WERI-Rb-1 (cell line): ENCODE data around the gene MTMR1.

Experiments
- DNase-seq: peaks from one replicate; pipeline ENCODE4 v3.0.0-alpha.2; 2020
- H3K27ac ChIP-seq: fragments of 250-450 bp; sonication (Bioruptor Pico); 2 replicates; pipeline ENCODE4 v1.5.1; 2020; ENCODE audit warnings: mild to moderate bottlenecking, moderate library complexity
- H3K27me3 ChIP-seq: fragments of 250-450 bp; sonication (Bioruptor Pico); 2 replicates; pipeline ENCODE4 v1.5.1; 2021; ENCODE audit warnings: mild to moderate bottlenecking, low read depth, moderate library complexity; ENCODE audit not compliant: insufficient read depth, severe bottlenecking
- H3K36me3 ChIP-seq: fragments of 250-450 bp; sonication (Bioruptor Pico); 2 replicates; pipeline ENCODE4 v1.5.1; 2020; ENCODE audit warnings: mild to moderate bottlenecking, moderate library complexity
- H3K4me3 ChIP-seq: 2 replicates; pipeline ENCODE4 v1.5.1; 2011; ENCODE audit warnings: low read depth, mild to moderate bottlenecking, control low read depth, low read length
- H3K9me3 ChIP-seq: fragments of 250-450 bp; sonication (Bioruptor Pico); 2 replicates; pipeline ENCODE4 v1.5.1; 2021; ENCODE audit warnings: mild to moderate bottlenecking, moderate library complexity; ENCODE audit not compliant: severe bottlenecking
- TF ChIP-seq, protein P1 (sequence below): IDR thresholded peaks from 2 replicates; pipeline ENCODE4 v1.5.1; 2011; ENCODE audit warnings: low read depth, mild to moderate bottlenecking, control low read depth, inconsistent platforms, low read length

MTMR1 gene

GRCh38 chrX:150759568-150760416 is 66.6 kb downstream of the MTMR1 start:
- Histone ChIP-seq H3K27ac (no peak overlapping the region), H3K27me3 (peaks cover 12% of the 10 kb centered on the region), H3K9me3 (no peaks in the 10 kb centered on the region), H3K36me3 (peaks cover 14% of the 10 kb centered on the region), H3K4me3 (no peak overlapping the region)
- DNase-seq, result no peak
- TF ChIP-seq, protein P1, sequence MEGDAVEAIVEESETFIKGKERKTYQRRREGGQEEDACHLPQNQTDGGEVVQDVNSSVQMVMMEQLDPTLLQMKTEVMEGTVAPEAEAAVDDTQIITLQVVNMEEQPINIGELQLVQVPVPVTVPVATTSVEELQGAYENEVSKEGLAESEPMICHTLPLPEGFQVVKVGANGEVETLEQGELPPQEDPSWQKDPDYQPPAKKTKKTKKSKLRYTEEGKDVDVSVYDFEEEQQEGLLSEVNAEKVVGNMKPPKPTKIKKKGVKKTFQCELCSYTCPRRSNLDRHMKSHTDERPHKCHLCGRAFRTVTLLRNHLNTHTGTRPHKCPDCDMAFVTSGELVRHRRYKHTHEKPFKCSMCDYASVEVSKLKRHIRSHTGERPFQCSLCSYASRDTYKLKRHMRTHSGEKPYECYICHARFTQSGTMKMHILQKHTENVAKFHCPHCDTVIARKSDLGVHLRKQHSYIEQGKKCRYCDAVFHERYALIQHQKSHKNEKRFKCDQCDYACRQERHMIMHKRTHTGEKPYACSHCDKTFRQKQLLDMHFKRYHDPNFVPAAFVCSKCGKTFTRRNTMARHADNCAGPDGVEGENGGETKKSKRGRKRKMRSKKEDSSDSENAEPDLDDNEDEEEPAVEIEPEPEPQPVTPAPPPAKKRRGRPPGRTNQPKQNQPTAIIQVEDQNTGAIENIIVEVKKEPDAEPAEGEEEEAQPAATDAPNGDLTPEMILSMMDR, result no peak

DNA sequence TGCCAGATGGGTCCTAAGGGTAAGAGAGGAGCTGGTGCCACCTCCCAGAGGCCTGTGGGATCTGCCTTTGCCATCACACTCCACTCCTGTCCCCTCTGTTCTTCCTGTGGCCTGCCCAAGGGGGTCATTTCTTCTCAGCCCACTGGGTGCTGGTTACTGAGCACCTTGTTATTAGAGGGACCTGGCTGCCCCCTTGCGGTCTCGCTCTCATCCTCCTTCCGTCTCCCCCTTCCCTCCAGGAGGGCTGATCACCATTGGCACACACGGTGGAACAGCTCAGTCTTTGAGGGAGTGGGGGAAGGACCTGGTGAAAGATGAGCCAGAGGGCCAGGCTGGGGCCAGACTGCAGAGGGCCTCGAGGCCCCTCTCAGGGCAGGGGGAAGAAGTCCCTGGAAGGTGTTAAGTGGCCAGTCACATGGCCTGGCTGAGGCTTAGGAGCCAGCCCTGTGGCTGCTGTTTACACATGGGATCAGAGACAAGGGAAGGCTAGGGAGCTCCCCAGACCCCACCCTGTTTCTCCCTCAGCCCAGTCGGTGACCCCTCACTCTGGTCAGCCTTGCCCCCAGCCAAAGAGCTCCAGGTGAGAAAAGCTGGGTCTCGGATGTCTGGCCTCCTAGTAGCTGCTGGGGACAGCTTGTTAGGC is 68.1 kb downstream of the MTMR1 start:
- H3K4me3 ChIP-seq, result no peak overlapping the region
- H3K27me3 ChIP-seq, result peaks cover 16% of the 10 kb centered on the region
- H3K36me3 ChIP-seq, result peaks cover 14% of the 10 kb centered on the region
- H3K9me3 ChIP-seq, result no peaks in the 10 kb centered on the region
- no peak for DNase-seq
- H3K27ac ChIP-seq, result no peak overlapping the region
- TF ChIP-seq, protein P1, result 0 out of 2 replicates have a peak, but pooled peaks have one; percentile 12

DNA sequence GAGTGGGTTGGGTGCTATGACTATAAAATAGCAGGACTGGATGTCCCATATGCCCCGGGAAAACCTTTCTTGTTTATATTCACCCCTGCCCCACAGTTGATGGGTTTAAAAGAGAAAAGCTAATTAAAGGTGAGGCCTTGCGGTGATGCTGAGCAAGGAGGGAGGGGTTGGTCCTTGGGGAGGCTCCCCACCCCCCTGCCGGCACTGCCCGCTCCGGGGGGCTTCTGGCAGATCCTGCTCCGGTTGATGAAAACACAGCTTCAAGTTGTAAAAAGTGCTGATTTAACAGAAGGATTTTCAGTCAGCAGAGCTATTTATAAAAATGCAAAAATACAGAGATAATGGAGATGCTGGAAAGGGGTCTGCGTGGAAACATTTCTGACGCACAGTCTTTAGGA is 68.6 kb downstream of the MTMR1 start:
- TF ChIP-seq, protein P1, result no peak
- peaks cover 16% of the 10 kb centered on the region for H3K27me3 ChIP-seq
- DNase-seq, result no peak
- no peak overlapping the region for H3K27ac ChIP-seq
- H3K4me3 ChIP-seq, result no peak overlapping the region
- H3K9me3 ChIP-seq, result no peaks in the 10 kb centered on the region
- H3K36me3 ChIP-seq, result peaks cover 8% of the 10 kb centered on the region

GRCh38 chrX:150762258-150763165 is 69.3 kb downstream of the MTMR1 start:
- DNase-seq, result no peak
- Histone ChIP-seq H3K36me3 (peaks cover 5% of the 10 kb centered on the region), H3K27ac (no peak overlapping the region), H3K4me3 (no peak overlapping the region), H3K9me3 (no peaks in the 10 kb centered on the region), H3K27me3 (peaks cover 16% of the 10 kb centered on the region)
- TF ChIP-seq, protein P1, result no peak

DNA sequence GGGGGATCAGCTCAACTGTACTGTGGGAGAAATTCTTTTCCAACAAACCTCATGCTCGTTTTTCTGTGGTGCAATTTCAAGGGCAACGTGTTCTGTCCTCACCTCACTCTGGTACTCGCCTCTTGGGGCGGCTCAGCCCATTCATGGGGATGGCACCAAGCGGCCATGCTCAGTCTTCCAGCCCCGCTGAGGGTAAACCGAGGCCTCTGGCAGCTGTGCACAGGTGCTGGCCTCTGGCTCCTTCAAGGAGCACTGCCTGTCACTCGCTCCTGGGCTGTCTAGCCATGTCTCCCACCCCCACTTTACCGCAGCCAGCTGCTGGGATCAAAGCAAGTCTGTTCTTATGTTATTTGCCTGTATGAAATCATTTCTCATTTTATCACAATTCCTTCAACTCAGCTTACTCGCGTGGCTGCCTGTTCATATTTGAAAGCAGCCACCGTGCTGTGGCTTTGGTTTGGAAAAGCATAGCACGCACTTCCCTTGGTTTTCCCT is 70.2 kb downstream of the MTMR1 start:
- H3K4me3 ChIP-seq, result no peak overlapping the region
- H3K27me3 ChIP-seq, result peaks cover 16% of the 10 kb centered on the region
- H3K9me3 ChIP-seq, result no peaks in the 10 kb centered on the region
- H3K36me3 ChIP-seq, result no peaks in the 10 kb centered on the region; the same call in none of the 2 replicates
- TF ChIP-seq, protein P1, result no peak
- no peak for DNase-seq
- H3K27ac ChIP-seq, result no peak overlapping the region
